GM18907 (cell line): ENCODE data around the gene CCDC85B.

Experiments used
- ATAC-seq: cut with Tn5 transposase; IDR thresholded peaks from one replicate; pipeline ENCODE4 v1.9.1; 2021; ENCODE audit warnings: mild to moderate bottlenecking, moderate library complexity; ENCODE audit not compliant: unreplicated experiment

CCDC85B gene

DNA sequence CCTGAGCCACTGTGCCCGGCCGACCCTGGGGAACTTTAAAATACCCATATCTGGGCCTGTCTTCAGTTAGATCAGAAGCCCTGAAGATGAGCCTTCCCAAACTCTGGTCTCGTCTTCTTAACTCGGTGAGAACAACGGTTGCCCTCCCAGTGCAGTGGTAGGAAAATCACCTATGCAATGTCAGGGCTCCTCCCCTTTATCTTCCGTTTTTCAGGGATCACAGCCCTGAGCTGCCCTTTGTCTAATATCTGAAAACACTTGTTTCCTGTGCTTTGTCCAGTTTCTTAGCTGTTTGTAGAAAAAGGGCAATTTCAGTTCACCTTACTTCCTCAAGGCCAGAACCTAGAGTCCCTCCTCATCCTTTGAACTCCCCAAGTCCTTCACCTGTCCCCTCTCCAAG lies 38.2 kb downstream of the CCDC85B start:
- ATAC-seq, result no peak

GRCh38 chr11:65931773-65932557 lies 41.5 kb downstream of the CCDC85B start:
- no peak for ATAC-seq

GRCh38 chr11:65932558-65932919 lies 42.1 kb downstream of the CCDC85B start:
- ATAC-seq, result no peak

- ATAC-seq, result no peak
Measured at GRCh38 chr11:65934014-65934413, 43.5 kb downstream of the CCDC85B start.

GRCh38 chr11:65937766-65938165 lies 47.3 kb downstream of the CCDC85B start:
- ATAC-seq, result no peak
